HEK293 (cell line): Measurements from ENCODE around the gene CCDC71L.

Experiments used
- CTCF ChIA-PET: fragments of 350-600 bp; formaldehyde crosslinking; extraction: SDS; loops from one replicate; lab custom pipeline; 2021; ENCODE audit warnings: antibody characterized with exemption; lab: Yijun Ruan, JAX
- POLR2A ChIA-PET: fragments of 300-600 bp; formaldehyde crosslinking; extraction: SDS; loops from one replicate; lab custom pipeline; 2020; ENCODE audit warnings: antibody characterized with exemption, inconsistent platforms; lab: Yijun Ruan, JAX
- H3K27ac ChIP-seq: fragments of 200-500 bp; sonication (Bioruptor generic); 2 replicates; pipeline ENCODE4 v1.5.1; 2014; ENCODE audit warnings: low read depth, low read length, control low read depth, inconsistent platforms; ENCODE audit errors: extremely low read depth
- H3K36me3 ChIP-seq, 2 experiments: fragments of 200-500 bp in 1 of 2; sonication (Bioruptor generic) in 1 of 2; 1 replicate in 1 of 2; 2 replicates in 1 of 2; pipeline ENCODE4 v1.5.1; 2014 to 2017; ENCODE audit warnings: inconsistent platforms in 2 of 2, low read length in 2 of 2; ENCODE audit not compliant: control insufficient read depth in 2 of 2, insufficient read depth in 1 of 2
- H3K4me1 ChIP-seq: fragments of 200-500 bp; sonication (Bioruptor generic); 2 replicates; pipeline ENCODE4 v1.5.1; 2014; ENCODE audit warnings: mild to moderate bottlenecking, low read length, inconsistent platforms; ENCODE audit not compliant: control insufficient read depth, insufficient read depth
- H3K4me3 ChIP-seq: 2 replicates; pipeline ENCODE4 v1.5.1; 2011; ENCODE audit warnings: low read depth, mild to moderate bottlenecking, control low read depth, low read length, moderate library complexity
- H3K9me3 ChIP-seq: fragments of 200-500 bp; sonication (Bioruptor generic); 2 replicates; pipeline ENCODE4 v1.5.1; 2014; ENCODE audit warnings: low read depth, low read length, inconsistent platforms; ENCODE audit not compliant: control insufficient read depth, insufficient read depth
- ELK4 ChIP-seq: IDR thresholded peaks from 2 replicates; pipeline ENCODE4 v1.6.1; 2011; ENCODE audit warnings: mild to moderate bottlenecking, low read depth, low read length, borderline replicate concordance
- SCRT2 ChIP-seq: fragments of 450-650 bp; formaldehyde crosslinking; IDR thresholded peaks from 2 replicates; pipeline ENCODE4 v1.5.1; 2016; ENCODE audit warnings: missing biosample characterization, missing genetic modification characterization
- ZEB2 ChIP-seq: fragments of 450-650 bp; formaldehyde crosslinking; IDR thresholded peaks from 2 replicates; pipeline ENCODE4 v1.5.1; 2016; ENCODE audit warnings: missing biosample characterization, missing genetic modification characterization
- ZNF146 ChIP-seq: fragments of 450-650 bp; formaldehyde crosslinking; IDR thresholded peaks from 2 replicates; pipeline ENCODE4 v1.5.1; 2016; ENCODE audit warnings: missing biosample characterization, missing genetic modification characterization
- ZNF221 ChIP-seq: fragments of 450-650 bp; formaldehyde crosslinking; IDR thresholded peaks from 2 replicates; pipeline ENCODE4 v1.5.1; 2017; ENCODE audit warnings: missing biosample characterization, missing genetic modification characterization, borderline replicate concordance
- ZNF266 ChIP-seq: fragments of 450-650 bp; formaldehyde crosslinking; IDR thresholded peaks from 2 replicates; pipeline ENCODE4 v1.5.1; 2016; ENCODE audit warnings: missing biosample characterization, missing genetic modification characterization, low read depth
- ZNF341 ChIP-seq: fragments of 450-650 bp; formaldehyde crosslinking; IDR thresholded peaks from 2 replicates; pipeline ENCODE4; 2016; ENCODE audit warnings: low read depth, missing biosample characterization, missing genetic modification characterization
- ZNF518A ChIP-seq: fragments of 450-650 bp; formaldehyde crosslinking; conservative IDR thresholded peaks from 2 replicates; pipeline ENCODE4 v1.5.1; 2016; ENCODE audit warnings: low read depth, missing biosample characterization, missing genetic modification characterization
- ZNF596 ChIP-seq: fragments of 450-650 bp; IDR thresholded peaks from 2 replicates; pipeline ENCODE4 v1.5.0; 2018; ENCODE audit warnings: missing biosample characterization, mild to moderate bottlenecking, missing genetic modification characterization, moderate library complexity
- ZNF677 ChIP-seq: fragments of 450-650 bp; IDR thresholded peaks from 2 replicates; pipeline ENCODE4 v1.5.0; 2018; ENCODE audit warnings: missing biosample characterization, mild to moderate bottlenecking, missing genetic modification characterization, moderate library complexity
- ZNF843 ChIP-seq: fragments of 450-650 bp; formaldehyde crosslinking; IDR thresholded peaks from 2 replicates; pipeline ENCODE4 v1.5.1; 2016; ENCODE audit warnings: missing biosample characterization, missing genetic modification characterization
- ZSCAN5A ChIP-seq: fragments of 450-650 bp; formaldehyde crosslinking; IDR thresholded peaks from 2 replicates; pipeline ENCODE4 v1.5.1; 2016; ENCODE audit warnings: missing biosample characterization, missing genetic modification characterization

Gene CCDC71L

GRCh38 chr7:106652092-106652491 lies 8.9 kb downstream of the CCDC71L start:
- Histone ChIP-seq H3K4me3 (no peak overlapping the region), H3K9me3 (no peaks in the 10 kb centered on the region), H3K36me3 (no peaks in the 10 kb centered on the region), H3K4me1 (no peaks in the 10 kb centered on the region), H3K27ac (no peak overlapping the region)
- POLR2A ChIA-PET: no interaction called here
- TF ChIP-seq ZSCAN5A (tag by site-specific recombination): no peak
- no peak for TF ChIP-seq ZNF518A (tag by site-specific recombination)
- no peak for TF ChIP-seq ZNF221 (tag by site-specific recombination)
- no peak for TF ChIP-seq ZNF146
- TF ChIP-seq ZNF843 (tag by site-specific recombination): no peak
- CTCF ChIA-PET: interaction anchor here (0.9 kb wide), 1 partner anchor 110 kb away, joined by 3 read pairs; no protein-coding TSS in a partner anchor

GRCh38 chr7:106646256-106646655 lies 14.7 kb downstream of the CCDC71L start:
- Histone ChIP-seq H3K4me3 (no peak overlapping the region), H3K9me3 (no peaks in the 10 kb centered on the region), H3K36me3 (no peaks in the 10 kb centered on the region), H3K27ac (no peak overlapping the region), H3K4me1 (no peaks in the 10 kb centered on the region)
- ChIA-PET POLR2A (no interaction called here), CTCF (no interaction called here)
- TF ChIP-seq ZNF341 (tag by site-specific recombination): no peak
- no peak for TF ChIP-seq ZNF266
- no peak for TF ChIP-seq ZNF596 (tag by site-specific recombination)
- no peak for TF ChIP-seq ZNF677 (tag by site-specific recombination)
- no peak for TF ChIP-seq ELK4

GRCh38 chr7:106644999-106645398 lies 16.0 kb downstream of the CCDC71L start:
- Histone ChIP-seq H3K36me3 (no peaks in the 10 kb centered on the region), H3K9me3 (no peaks in the 10 kb centered on the region), H3K27ac (no peak overlapping the region), H3K4me3 (no peak overlapping the region), H3K4me1 (no peaks in the 10 kb centered on the region)
- ChIA-PET CTCF (interaction anchor here (0.8 to 1.6 kb wide), 2 partner anchors 10 to 103 kb away, joined by 3 to 6 read pairs; no protein-coding TSS in a partner anchor), POLR2A (no interaction called here)
- TF ChIP-seq ZNF266 (no peak), ZEB2 (no peak), SCRT2 (tag by site-specific recombination) (peak; percentile 52)
